ENCODE measurements around the gene ABCB6.

ABCB6 gene

GRCh38 chr2:219184121-219184520, 34.6 kb downstream of the ABCB6 start:
- DNase-seq (ENCODE audit: low read depth), result no peak

- no peak for DNase-seq (ENCODE audit: low read depth)
Observed at GRCh38 chr2:219183151-219183772, 35.5 kb downstream of the ABCB6 start.

- no peak for DNase-seq (ENCODE audit: low read depth)
Observed at GRCh38 chr2:219182331-219183150, 36.2 kb downstream of the ABCB6 start.

GRCh38 chr2:219181531-219181930, 37.2 kb downstream of the ABCB6 start:
- DNase-seq (ENCODE audit: low read depth), result no peak

- no peak for DNase-seq (ENCODE audit: low read depth)
Observed at GRCh38 chr2:219180961-219181360, 37.8 kb downstream of the ABCB6 start.

- DNase-seq (ENCODE audit: low read depth), result no peak
Observed at GRCh38 chr2:219179601-219180465, 38.9 kb downstream of the ABCB6 start.

GRCh38 chr2:219178377-219179175, 40.2 kb downstream of the ABCB6 start:
- peak; percentile 35 for DNase-seq (ENCODE audit: low read depth)

- DNase-seq (ENCODE audit: low read depth), result peak; percentile 76
Observed at GRCh38 chr2:219177552-219178376, 41.0 kb downstream of the ABCB6 start, which contains the start of gene RETREG2. Gene RETREG2, plus strand, starts transcription at chr2:219178275. Its CDS starts 78 bp downstream, at chr2:219178353.

- peak; percentile 79 for DNase-seq (ENCODE audit: low read depth)
Observed at GRCh38 chr2:219176818-219177551, 41.8 kb downstream of the ABCB6 start, which contains the start of gene CNPPD1. Gene CNPPD1, minus strand, starts transcription at chr2:219176925. Its CDS starts 97 bp downstream, at chr2:219176828.

- DNase-seq (ENCODE audit: low read depth), result no peak
Observed at GRCh38 chr2:219175928-219176817, 42.6 kb downstream of the ABCB6 start.

- no peak for DNase-seq (ENCODE audit: low read depth)
Observed at GRCh38 chr2:219175486-219175885, 43.3 kb downstream of the ABCB6 start.

GRCh38 chr2:219174801-219175200, 44.0 kb downstream of the ABCB6 start:
- no peak for DNase-seq (ENCODE audit: low read depth)

- no peak for DNase-seq (ENCODE audit: low read depth)
Observed at GRCh38 chr2:219174146-219174545, 44.6 kb downstream of the ABCB6 start.

GRCh38 chr2:219173176-219173575, 45.6 kb downstream of the ABCB6 start:
- DNase-seq (ENCODE audit: low read depth), result no peak

GRCh38 chr2:219172231-219173154, 46.3 kb downstream of the ABCB6 start:
- DNase-seq (ENCODE audit: low read depth), result no peak

- no peak for DNase-seq (ENCODE audit: low read depth)
Observed at GRCh38 chr2:219171231-219171651, 47.5 kb downstream of the ABCB6 start.

GRCh38 chr2:219169930-219170654, 48.7 kb downstream of the ABCB6 start, which contains the start of gene SLC23A3:
Gene SLC23A3, minus strand, starts transcription at chr2:219170029. Its CDS starts 45 bp downstream, at chr2:219169984.
- no peak for DNase-seq (ENCODE audit: low read depth)

Measured in T-helper 22 cell (primary cell).